GM18519 (cell line): Measurements from ENCODE around the gene PSMG4.

Experiments
- ATAC-seq: cut with Tn5 transposase; IDR thresholded peaks from one replicate; pipeline ENCODE4 v1.9.1; 2021; ENCODE audit warnings: mild to moderate bottlenecking, moderate library complexity; ENCODE audit not compliant: unreplicated experiment, low FRiP score

The PSMG4 gene

DNA sequence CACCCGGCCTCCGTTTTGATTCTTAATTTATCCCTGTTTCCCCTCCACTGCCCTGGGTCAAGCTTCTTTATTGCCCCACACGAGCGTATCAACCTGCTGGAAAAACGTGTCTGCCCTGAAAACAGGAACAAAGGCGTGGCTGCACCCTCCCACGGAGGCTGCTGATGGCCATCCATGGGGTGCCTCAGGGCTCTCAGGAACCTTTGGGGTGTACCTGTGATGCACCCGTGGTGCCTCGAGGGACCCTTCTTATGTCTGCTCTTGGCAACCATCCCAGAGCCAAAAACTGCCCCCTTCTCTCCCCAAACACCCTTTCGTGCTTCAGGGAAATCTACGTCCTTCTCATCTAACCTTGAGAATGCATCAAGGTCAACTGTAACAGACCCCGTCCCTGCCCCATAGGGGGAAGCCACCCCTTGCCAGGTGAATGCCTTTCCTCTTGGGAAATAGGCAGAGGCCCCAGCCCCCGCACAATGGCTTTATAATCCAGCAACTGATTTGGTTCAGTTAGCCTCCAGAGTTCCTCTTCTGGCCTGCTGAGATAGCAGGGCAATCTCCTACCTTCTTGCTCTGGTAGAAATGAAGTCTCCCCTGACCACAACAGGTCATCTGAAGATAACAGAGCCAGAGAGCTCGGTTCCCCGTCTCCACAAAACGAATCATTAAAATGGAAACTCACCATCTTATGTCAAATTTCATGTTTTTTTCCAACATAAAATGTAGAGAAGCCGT lies 29.4 kb downstream of the PSMG4 start:
- ATAC-seq: no peak

DNA sequence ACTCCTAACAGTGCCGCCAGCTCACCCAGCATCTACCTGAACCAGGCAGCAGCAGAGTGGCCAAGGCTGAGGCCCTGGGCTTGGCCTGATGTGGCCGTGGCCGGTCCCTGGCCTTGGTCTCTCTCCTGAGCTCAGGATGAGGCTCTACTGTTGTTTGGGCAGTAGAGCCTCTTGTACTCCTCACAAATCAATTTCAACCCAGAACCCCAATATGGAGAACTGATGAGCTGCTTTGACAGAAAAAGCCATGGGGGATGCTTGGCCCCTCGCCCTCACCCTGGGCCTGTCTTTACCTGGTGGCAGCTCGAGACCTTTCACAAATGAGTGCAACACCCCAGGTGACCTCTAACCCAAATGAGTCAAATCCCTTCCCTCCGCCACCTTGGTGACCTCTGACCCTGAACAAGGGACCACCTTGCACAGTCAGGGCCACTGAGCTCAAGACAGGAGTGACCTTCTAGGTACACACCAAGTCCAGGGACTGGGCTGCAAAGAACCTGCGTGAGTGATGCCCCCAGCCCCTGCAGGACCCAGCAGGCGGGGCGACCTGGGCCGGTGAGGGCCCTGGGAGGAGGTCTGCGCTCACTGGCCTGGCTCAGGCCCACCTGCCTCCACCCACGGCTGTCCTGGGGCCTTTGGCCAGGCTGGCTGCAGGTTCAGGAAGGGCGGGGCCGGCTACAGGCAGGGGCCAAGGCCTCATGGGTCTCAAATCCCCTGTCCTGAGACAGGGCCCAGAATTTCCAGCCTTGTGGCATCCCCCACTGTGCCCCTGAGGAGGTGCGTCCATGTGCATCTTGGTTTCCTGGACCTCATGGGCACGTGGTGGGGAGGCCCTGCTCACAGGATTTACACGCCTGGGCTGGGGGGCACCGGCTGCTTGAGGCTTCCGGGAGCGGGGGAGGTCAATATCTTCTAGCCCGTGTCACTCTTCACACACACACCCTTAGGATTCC lies 30.2 kb downstream of the PSMG4 start:
- ATAC-seq: no peak

DNA sequence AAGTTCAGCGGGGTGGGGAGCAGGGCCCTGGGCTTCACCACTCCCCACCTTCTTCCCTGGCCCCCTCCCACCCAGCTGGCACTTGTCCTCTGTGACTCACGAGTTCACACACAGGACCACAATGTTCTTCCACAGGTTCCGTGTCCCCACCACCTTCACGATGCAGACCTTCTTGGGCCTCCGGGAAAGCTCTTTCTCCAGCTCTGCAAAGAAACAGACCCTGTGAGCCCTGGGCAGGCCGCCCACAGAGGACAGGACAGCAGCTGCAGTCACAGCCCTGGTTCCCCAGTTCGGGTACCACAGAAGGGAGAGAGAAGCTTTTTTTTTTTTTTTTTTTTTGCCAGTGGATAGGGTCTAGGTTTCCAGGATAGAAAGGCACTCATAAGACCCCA lies 30.9 kb downstream of the PSMG4 start:
- no peak for ATAC-seq

DNA sequence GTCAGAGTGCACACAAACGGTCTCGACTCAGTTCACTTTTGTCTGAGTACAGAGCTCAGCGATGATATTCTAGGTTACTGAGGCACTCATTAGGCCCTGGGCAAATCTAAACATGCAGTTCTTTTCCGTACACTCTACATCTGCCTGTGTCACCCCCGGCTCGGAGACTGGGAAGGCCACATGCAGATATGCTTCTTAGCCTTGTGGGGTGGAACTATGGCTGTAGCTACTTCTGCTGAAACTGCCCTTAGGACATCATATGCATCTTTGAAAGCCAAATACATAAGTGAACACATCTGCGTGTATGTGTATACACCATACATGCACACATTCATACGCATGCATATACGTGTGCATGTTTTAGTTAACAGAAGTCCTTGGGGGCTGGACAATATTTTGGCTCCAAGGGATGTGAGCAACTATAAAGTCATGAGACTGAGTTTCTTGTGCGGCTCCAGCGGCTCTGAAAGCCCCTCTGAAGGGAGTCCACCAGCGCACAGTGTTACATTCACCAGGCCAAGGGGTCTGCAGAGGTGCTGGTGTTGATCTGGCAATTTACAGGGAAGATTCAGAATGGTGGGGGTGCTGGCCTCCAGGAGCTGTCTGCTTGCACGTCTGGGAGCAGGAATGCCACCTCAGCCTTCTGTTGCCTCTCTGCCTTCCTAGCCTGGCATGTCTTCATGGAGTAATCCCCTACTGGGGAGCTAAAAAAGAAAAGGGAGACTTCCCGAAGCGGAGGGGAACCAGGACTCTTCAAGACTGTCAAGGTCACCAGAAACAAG lies 31.6 kb downstream of the PSMG4 start:
- no peak for ATAC-seq

DNA sequence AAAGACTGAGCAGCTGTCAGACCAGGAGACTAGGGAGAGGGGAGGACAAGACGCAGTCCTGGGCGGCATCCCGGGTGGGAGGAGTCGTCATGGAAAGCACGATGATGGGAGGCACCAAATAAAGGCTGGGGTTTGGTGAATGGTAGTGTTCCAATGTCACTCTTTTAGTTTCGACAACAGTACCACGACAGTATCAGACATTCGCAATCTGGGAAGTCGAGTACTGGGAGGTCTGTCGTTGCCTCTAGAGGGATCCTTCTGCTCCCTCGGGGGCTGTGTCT lies 32.1 kb downstream of the PSMG4 start:
- no peak for ATAC-seq

DNA sequence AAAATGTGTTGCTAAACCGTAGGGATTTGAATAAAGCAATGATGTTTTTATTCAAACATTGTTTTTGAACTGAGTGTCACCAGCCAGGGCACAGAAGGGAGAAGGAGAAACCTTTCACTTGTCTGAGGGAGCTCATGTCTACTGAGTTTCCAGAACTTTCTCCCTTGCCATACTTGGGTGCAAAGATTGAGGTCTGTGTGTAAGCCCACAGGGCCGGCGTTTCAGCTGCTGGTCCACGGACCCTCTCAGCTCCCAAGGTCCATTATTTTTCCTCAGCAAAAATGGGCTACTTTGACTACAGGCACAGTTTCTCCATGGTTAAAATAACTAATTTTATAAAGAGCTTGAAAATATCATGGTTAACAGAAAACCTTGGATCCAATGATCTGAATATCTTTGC lies 32.6 kb downstream of the PSMG4 start:
- ATAC-seq: no peak

DNA sequence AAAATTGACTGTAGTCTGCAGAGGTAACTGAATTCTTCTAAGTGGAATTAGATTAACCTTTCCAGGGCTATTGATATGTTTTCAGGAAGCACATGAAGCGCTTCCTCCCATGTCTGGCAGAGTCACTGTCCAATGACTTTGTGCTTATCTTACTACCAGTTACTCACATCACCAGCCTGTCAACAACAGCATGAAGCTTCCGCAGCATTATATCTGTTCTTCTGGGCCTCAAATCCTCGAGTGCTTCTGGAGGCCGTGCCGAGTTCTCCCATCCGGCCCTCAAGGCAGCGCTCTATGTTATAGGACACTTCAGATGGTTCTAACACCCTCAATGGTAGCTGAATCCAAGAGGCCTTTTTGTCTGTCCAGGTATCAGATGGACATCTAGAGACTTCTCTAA lies 33.2 kb downstream of the PSMG4 start:
- ATAC-seq: no peak

DNA sequence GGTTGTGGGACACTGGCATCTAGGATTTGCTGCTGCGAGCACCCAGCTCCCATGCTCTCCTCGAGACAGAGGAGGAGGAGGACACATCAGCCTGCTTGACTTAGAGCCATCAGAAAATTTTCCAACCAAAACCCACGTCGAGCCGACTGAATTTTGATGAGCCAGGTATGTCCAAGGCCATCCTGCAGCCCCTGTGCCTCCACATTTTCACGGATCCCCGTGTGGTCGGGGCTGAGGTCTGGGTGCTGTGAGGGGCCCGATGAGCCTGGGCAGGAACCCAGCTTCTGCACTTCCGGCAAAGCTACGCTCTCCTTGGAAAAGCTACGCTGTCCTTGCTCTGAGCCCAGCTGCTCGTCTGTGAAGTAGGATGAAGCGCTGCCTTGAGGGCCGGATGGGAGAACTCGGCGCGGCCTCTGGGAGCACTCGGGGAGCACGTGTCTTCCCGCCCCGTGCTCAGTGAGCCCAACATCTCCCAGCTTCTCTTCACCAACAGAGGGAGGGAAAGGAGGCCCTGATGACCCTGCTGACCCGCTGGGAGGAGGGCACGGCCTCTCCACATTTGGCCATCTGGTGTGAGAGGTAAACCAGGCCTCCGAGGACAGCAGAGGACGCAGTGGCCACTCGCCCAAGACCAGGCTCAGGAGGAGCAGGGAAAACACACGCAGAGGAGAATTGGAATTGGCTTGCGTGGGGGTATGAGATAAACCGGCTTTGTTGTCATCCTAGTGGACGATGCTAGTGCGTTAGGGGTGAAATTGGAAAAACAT lies 33.9 kb downstream of the PSMG4 start:
- no peak for ATAC-seq

DNA sequence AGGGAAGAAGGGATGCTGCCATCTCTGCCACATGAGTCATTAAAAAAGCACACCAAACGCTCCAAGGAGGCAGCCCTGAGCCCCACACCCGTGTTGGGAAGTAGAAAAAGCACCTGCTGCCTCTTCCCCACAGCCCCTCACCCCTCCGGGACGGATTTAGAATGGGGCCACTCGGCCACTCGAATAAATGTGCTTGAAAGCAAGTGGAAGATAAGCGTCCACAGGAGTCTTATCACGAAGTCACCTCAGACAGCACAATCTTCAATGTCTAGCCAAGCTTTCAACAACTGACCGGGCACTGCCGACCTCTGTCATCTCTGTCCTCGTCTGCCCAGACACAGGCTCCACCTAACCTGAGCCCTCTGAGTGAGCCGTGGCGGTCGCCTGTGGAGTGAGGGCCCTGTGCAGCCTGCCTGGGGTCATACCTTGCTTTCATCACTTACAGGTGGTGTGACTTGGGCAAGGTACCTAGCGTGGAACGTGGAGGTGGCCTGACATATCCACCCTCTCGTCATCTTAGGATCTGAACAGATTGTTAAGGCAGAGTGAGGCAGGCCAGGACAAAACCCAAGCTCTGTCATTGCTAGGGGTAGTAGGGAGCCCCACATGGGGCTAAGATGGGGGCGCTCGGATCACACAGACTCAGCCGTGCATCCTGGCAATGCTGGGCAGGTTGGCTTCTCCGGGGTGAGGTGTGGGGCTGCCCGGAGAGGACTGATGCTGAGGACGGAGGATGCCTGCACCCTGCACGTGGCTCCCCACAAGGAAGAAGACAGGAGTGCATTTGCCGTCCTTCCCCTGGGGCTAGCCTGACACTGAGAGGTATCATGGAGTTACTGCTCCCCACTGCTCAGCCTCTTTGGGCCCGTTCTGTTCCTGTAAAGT lies 34.8 kb downstream of the PSMG4 start:
- ATAC-seq: no peak

DNA sequence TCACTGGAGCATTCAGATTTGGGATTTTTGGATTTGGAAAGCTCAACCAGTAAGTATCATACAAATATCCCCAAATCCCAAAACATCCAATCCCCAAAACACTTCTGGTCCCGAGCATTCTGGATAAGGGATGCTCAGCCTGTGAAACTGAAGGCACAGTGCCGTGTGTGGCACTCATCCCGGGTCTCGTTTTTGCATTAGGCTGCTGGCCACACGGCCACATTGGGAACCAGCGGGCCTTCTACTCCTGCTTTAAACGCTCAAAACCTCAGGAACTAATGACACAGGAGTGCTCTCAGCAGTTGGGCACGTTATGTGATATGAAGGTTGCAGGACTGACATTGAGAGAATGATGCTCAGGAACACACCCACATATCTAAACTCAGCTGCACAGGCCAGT lies 35.6 kb downstream of the PSMG4 start:
- no peak for ATAC-seq

DNA sequence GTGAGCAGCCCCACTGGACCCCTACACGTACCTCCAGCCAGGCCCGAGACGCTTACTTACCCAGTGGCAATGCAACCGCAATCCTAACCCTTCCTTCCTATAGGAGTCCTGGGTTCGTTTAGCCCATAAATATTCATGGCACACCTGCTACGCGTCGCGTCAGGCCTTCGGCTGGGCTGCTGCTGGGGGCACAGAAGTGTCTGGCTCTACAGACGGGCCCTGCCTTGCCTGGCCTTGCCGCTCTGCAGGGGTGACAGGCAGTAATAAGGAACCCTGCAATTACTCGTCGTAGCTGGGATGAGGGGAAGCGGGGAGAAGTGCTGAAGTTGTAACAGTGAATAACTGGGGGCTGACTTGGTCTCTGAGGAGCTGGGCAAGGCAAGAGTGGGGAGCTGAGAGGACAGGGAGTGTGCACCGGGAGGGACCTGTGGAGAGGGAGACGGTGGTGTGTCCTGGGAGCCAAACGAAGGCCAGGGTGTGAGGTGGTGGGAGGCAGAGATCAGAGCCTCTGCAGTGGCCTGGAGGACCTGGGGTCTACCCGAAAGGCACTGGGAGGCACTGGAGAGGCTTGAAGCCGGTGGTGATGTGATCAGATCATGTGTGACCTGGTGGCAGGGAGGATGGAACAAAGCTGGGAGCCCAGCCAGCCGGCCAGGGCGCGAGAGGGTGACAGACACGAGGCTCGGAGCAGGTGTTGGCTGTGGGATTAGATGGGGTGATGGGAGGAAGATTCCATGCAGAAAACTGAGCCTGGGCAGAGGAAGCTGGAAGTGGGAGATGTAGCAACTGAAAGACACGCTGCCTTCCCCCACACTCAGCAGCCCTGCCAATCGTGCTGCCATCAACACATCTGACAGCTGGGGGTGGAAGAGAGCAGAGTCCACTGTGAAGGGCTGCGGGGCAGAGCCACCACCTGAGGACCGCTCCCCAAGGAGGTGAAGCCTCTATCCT lies 36.4 kb downstream of the PSMG4 start:
- ATAC-seq: no peak

DNA sequence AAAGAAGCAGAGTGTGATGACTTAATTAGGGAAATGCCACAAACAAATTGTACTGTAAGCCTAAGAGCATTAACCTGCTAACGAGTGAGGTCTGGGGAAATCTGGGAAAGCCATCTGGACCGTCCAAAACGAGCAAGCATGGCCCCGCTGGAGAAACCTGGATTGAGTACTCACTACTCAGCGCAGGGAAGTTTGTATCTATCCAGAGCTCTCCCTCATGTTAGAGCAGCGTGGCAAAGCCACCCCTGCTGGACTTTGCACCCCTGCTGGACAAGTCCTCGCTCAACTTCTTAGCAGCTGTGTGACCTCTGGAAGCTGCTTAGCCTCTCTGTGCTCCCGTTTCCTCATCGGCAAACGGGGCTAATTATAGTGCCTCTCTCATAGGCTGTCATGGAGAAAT lies 37.3 kb downstream of the PSMG4 start:
- ATAC-seq: no peak

DNA sequence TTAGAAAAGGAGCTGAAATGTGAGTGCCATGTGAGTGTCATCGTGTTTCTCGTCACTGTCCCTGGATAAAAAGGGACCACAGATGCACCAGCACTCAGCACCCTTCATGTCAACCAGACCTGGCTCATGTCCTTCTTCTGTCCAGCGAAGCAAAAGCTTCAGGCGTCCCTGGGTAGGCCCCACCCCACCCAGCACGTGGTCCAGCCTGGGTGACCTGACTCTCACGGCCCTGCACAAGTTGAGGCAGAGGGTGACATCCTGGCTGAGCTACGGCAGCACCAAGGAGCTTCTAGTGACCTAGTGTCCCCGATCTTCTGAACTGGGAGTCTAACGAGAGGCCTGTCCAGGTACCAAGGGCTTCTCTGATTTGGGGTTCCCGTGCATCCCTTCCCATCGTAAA lies 37.8 kb downstream of the PSMG4 start:
- ATAC-seq: no peak

DNA sequence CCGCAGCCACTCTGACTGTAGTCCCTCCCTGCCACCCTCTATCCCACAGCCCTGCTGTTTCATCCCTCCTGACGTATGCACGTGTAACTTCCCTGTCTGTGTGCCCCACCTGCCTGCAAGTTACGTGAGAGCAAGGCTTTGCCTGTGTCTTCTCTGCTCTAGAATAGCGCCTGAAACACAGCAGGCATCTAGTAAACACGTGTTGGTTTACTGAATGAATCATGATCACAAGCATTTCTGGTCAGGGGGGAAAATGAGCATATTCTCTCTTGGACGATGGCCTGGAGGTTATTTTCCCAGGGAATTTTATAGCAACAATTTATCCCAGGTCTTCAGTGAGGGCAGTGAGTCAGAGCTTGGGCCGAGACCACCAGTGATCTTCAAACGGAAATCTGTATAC lies 38.3 kb downstream of the PSMG4 start:
- ATAC-seq: no peak

DNA sequence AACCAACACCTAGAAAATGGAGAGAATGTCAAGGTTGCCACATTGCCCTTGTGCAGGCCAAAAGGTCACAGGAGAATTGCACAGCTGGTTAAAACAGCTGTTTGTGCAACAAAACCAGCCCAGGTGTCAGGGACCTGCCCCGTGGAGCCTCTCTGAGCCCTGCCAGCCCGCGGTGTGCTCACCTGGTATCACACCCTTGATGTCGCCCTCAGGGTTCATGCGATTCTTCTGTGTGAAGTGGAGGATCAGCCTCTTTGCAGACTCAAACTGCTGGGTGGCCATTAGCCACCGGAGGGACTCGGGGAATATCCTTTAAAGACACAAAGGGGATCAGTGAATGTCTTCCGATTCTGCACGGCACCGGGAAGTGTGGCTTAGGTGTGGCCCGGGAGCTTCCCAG lies 39.2 kb downstream of the PSMG4 start:
- no peak for ATAC-seq

DNA sequence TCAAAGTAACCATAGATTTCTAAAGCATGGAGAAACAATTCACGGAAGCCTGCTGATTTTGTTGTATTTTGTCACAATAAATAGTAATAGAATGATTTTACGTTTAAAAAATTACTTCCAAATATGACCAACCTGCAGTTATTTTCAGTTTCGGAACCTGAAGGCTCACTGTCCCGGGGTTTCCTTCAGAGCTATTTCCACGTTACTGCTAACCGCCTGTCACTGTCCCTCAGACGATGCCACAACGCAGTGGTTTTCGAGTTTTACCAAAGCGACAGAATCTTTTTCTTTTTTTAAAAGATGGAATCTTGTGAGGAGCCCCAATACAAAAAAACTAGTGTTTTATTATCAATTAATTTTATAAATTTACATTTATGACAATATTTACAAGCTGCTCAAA lies 40.5 kb downstream of the PSMG4 start:
- no peak for ATAC-seq

DNA sequence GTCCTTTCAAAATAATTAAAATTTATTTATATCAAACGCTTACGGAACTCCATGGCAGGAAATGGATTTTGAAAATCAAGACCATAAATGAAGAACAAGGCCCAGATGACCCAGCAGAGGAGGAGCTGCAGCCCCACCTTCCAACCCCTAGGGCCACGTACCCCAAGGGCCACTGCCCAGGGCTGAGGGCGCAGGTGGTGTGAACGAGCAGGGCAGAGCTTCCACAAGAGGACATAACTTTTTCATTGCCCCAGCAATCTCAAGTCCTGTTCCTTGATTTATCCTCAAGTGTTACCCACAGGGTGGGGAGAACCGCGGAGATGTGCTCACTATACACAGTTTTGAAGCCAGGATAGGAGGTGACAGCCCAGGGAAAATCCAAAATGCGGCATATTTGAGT lies 42.8 kb downstream of the PSMG4 start:
- ATAC-seq: no peak

DNA sequence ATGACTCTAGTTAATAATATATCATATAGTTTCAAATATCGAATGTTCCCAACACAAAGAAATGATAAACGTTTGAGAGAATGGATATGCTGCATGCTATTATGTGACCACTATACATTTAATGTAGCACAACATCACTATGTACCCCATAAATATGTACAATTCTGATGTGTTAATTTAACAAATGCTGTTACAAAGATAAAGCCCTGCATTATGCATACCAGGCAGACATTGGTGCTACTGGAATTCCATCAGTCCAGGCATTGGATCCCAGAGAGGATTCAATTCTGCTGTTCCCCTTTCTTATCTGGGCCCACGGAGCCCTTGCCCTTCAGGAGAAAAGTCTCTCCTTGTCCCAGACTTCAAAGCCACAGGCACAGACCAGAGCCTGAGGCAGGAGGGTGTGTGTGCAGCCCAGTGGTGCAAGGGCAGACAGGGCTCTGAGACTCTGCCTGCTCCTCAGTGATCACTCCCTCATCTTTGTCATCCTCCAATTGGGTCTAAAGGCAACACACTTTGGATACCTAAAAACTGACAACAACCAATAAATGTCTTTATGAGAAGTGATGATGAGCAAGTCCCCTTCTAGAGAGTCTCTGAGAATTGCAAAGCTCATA lies 45.2 kb downstream of the PSMG4 start:
- no peak for ATAC-seq
